ENCODE results near the gene ATP13A3. TPM values are rescaled to one million over a fixed set of nuclear protein-coding genes. Genes with fewer than 3 reads are reported as not detected.

The ATP13A3 gene
- total RNA-seq, 1 donor from 2014 or later, result 135 TPM

GRCh38 chr3:194379651-194380050 is 107.2 kb downstream of the ATP13A3 start:
- Mint-ChIP-seq H3K36me3 (ENCODE audit: insufficient read depth) (no peaks in the 10 kb centered on the region), H3K9me3 (ENCODE audit: low read depth) (no peaks in the 10 kb centered on the region), H3K27ac (no peak overlapping the region), H3K27me3 (peaks cover 36% of the 10 kb centered on the region), H3K4me1 (ENCODE audit: low read depth) (peaks cover 5% of the 10 kb centered on the region), H3K4me3 (ENCODE audit: low read depth) (no peak overlapping the region)
- no peak for DNase-seq (ENCODE audit: low spot score, unreplicated experiment)
- TF ChIP-seq, protein P1, sequence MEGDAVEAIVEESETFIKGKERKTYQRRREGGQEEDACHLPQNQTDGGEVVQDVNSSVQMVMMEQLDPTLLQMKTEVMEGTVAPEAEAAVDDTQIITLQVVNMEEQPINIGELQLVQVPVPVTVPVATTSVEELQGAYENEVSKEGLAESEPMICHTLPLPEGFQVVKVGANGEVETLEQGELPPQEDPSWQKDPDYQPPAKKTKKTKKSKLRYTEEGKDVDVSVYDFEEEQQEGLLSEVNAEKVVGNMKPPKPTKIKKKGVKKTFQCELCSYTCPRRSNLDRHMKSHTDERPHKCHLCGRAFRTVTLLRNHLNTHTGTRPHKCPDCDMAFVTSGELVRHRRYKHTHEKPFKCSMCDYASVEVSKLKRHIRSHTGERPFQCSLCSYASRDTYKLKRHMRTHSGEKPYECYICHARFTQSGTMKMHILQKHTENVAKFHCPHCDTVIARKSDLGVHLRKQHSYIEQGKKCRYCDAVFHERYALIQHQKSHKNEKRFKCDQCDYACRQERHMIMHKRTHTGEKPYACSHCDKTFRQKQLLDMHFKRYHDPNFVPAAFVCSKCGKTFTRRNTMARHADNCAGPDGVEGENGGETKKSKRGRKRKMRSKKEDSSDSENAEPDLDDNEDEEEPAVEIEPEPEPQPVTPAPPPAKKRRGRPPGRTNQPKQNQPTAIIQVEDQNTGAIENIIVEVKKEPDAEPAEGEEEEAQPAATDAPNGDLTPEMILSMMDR (IDR thresholded peaks at IDR 0.05; ENCODE audit: unreplicated experiment), result no peak

- Mint-ChIP-seq H3K36me3 (ENCODE audit: insufficient read depth) (no peaks in the 10 kb centered on the region), H3K9me3 (ENCODE audit: low read depth) (no peaks in the 10 kb centered on the region), H3K4me3 (ENCODE audit: low read depth) (no peak overlapping the region), H3K27me3 (peaks cover 36% of the 10 kb centered on the region), H3K27ac (no peak overlapping the region), H3K4me1 (ENCODE audit: low read depth) (peaks cover 5% of the 10 kb centered on the region)
- TF ChIP-seq, protein P1 (IDR thresholded peaks at IDR 0.05; ENCODE audit: unreplicated experiment), result no peak
- DNase-seq (ENCODE audit: low spot score, unreplicated experiment), result no peak
These were observed 107.6 kb downstream of the ATP13A3 start for GRCh38 chr3:194379231-194379630.

GRCh38 chr3:194377708-194378107 is 109.1 kb downstream of the ATP13A3 start:
- TF ChIP-seq, protein P1 (IDR thresholded peaks at IDR 0.05; ENCODE audit: unreplicated experiment), result no peak
- H3K27ac Mint-ChIP-seq, result no peak overlapping the region
- no peaks in the 10 kb centered on the region for H3K36me3 Mint-ChIP-seq (ENCODE audit: insufficient read depth)
- no peak overlapping the region for H3K4me3 Mint-ChIP-seq (ENCODE audit: low read depth)
- DNase-seq (ENCODE audit: low spot score, unreplicated experiment), result no peak
- no peaks in the 10 kb centered on the region for H3K9me3 Mint-ChIP-seq (ENCODE audit: low read depth)
- peaks cover 3% of the 10 kb centered on the region for H3K4me1 Mint-ChIP-seq (ENCODE audit: low read depth)
- peaks cover 24% of the 10 kb centered on the region for H3K27me3 Mint-ChIP-seq

DNA sequence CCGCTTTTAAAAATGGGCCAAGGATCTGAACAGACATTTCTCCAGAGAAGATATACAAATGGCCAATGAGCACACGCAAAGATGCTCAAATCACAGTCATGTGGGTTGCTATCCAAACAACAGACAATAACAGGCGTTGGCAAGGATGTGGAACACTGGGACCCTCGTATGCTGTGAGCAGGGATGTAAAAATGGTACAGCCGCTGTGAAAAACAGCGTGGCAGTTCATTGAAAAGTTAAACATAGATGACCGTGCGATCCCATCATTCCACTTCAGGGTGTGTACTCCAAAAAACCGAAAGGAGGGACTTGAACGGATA is 110.6 kb downstream of the ATP13A3 start:
- Mint-ChIP-seq H3K4me3 (ENCODE audit: low read depth) (no peak overlapping the region), H3K36me3 (ENCODE audit: insufficient read depth) (no peaks in the 10 kb centered on the region), H3K27me3 (peaks cover 24% of the 10 kb centered on the region), H3K4me1 (ENCODE audit: low read depth) (peaks cover 3% of the 10 kb centered on the region), H3K27ac (no peak overlapping the region), H3K9me3 (ENCODE audit: low read depth) (no peaks in the 10 kb centered on the region)
- no peak for DNase-seq (ENCODE audit: low spot score, unreplicated experiment)
- TF ChIP-seq, protein P1 (IDR thresholded peaks at IDR 0.05; ENCODE audit: unreplicated experiment), result no peak

DNA sequence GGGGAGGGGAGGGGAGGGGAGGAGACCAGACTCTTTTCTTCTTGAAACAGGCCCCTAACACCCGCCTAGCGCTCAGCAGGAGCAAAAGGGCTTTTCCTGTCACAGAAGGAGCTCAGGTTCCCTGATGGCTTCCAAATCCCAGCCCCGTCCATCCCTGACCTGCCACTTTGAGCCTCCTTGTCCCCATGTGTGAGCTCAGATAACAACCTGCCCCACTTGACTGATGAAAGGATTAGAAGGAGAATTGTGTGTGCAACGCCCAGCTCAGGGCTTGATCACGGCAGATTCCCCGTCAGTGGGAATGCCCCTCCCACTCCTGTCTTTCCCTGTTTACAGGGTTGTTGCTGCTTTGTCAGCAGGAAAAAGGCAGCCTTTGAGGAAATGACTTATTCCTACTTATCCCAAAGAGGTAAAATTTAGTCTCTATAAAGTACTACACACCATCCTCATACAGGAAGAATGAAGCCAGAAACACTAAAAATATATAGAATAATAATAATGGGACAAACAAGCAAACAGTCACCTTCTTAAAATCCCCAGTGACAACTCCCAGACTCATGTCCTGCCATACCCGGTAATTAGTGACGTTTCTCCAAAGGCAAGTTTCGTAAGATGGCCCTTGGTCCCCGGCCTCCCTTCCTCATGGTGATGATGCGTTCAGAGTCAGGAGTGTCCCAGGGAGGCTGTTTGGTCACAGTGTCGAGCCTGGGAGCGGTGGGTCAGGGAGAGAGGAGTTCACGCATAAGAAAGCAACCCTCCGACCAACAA is 111.1 kb downstream of the ATP13A3 start:
- TF ChIP-seq, protein P1 (IDR thresholded peaks at IDR 0.05; ENCODE audit: unreplicated experiment), result no peak
- no peak overlapping the region for H3K4me3 Mint-ChIP-seq (ENCODE audit: low read depth)
- H3K4me1 Mint-ChIP-seq (ENCODE audit: low read depth), result peaks cover 3% of the 10 kb centered on the region
- H3K36me3 Mint-ChIP-seq (ENCODE audit: insufficient read depth), result no peaks in the 10 kb centered on the region
- H3K27me3 Mint-ChIP-seq, result peaks cover 26% of the 10 kb centered on the region
- no peak overlapping the region for H3K27ac Mint-ChIP-seq
- DNase-seq (ENCODE audit: low spot score, unreplicated experiment), result no peak
- H3K9me3 Mint-ChIP-seq (ENCODE audit: low read depth), result no peaks in the 10 kb centered on the region
